ENCODE data around the gene ASTL. TPM values are rescaled to one million over a fixed set of nuclear protein-coding genes. Genes with fewer than 3 reads are reported as not detected.

The ASTL gene
- total RNA-seq, 1 experiment from 2014 or later, result 0.34 TPM

GRCh38 chr2:96135171-96135570 lies 3.1 kb downstream of the ASTL start:
- H3K36me3 ChIP-seq (ENCODE audit: control insufficient read depth in 1 of 2, insufficient read depth in 2 of 2, low read length in 2 of 2), result no peaks in the 10 kb centered on the region
- peaks cover 4 to 15% of the 10 kb centered on the region in 2 experiments; a peak in 3 of 4 replicates for H3K4me1 ChIP-seq (ENCODE audit: control insufficient read depth in 1 of 2, insufficient read depth in 2 of 2, low read length in 2 of 2)
- intact Hi-C loops (cut with micrococcal nuclease), result no loop called here
- TF ChIP-seq FOSL1 (IDR thresholded peaks at IDR 0.05; ENCODE audit: low read depth) (no peak), MAX (IDR thresholded peaks at IDR 0.05) (no peak), EGR1 (IDR thresholded peaks at IDR 0.05; ENCODE audit: low read depth) (no peak), EZH2 (IDR thresholded peaks at IDR 0.05) (no peak), JUND (IDR thresholded peaks at IDR 0.05) (no peak), ZFX (IDR thresholded peaks at IDR 0.05) (no peak), CBX3 (IDR thresholded peaks at IDR 0.05; ENCODE audit: low read depth) (no peak), REST (IDR thresholded peaks at IDR 0.05; ENCODE audit: low read depth) (no peak), SRF (IDR thresholded peaks at IDR 0.05; ENCODE audit: low read depth) (no peak), ATF3 (IDR thresholded peaks at IDR 0.05) (no peak), EZH2phosphoT487 (IDR thresholded peaks at IDR 0.05; ENCODE audit: borderline replicate concordance) (no peak)
- no peaks in the 10 kb centered on the region for H3K9me2 ChIP-seq (ENCODE audit: insufficient read depth)
- no peak overlapping the region for H3K9ac ChIP-seq (ENCODE audit: low read length)
- ChIA-PET POLR2A (no interaction called here), CTCF (no interaction called here), RAD21 (ENCODE audit: low non-redundant PET in 1 of 2, low total read pairs in 2 of 2, uncharacterized antibody in 2 of 2, unreplicated experiment in 2 of 2) (no interaction called here)
- no peaks in the 10 kb centered on the region for H3K27me3 ChIP-seq (ENCODE audit: insufficient read depth, low read length)
- no peak for ATAC-seq
- no peak for DNase-seq (ENCODE audit: low read depth, low spot score)
- H4K20me1 ChIP-seq (ENCODE audit: insufficient read depth), result no peaks in the 10 kb centered on the region
- no peaks in the 10 kb centered on the region for H3K79me2 ChIP-seq (ENCODE audit: insufficient read depth, low read length)
- no peak overlapping the region for H3K4me2 ChIP-seq (ENCODE audit: low read length)
- H3K27ac ChIP-seq (ENCODE audit: low read depth, low read length), result no peak overlapping the region
- H2AFZ ChIP-seq (ENCODE audit: low read depth, low read length, poor library complexity, severe bottlenecking), result no peak overlapping the region
- H3K4me3 ChIP-seq (replicated peaks in 1 of 2; ENCODE audit: low read depth in 1 of 2, low read length in 2 of 2), result no peak overlapping the region
- BruUV-seq (replicated peaks), result no TSS peak
- H3K9me3 ChIP-seq (ENCODE audit: control insufficient read depth in 1 of 2, insufficient read depth in 1 of 2, low read depth in 1 of 2, low read length in 2 of 2), result no peaks in the 10 kb centered on the region
